Upper lobe of left lung (tissue), 6 donors: ENCODE measurements around the gene KIF13A. TPM values are rescaled to one million over a fixed set of nuclear protein-coding genes. Genes with fewer than 3 reads are reported as not detected.
"Not testable (repeated sequence)": the region's sequence is repeated elsewhere in the genome, so short reads cannot be mapped to it uniquely, and the experiment has no call there.

Experiments
- ATAC-seq, 2 donors: fragments of 200-7000 bp; cut with Tn5 transposase; one replicate each; pipeline ENCODE4 v1.9.1; 2022; ENCODE audit warnings: mild to moderate bottlenecking in 2 of 2, moderate library complexity in 2 of 2; ENCODE audit not compliant: low FRiP score in 2 of 2
- DNase-seq, 2 donors: peaks; one replicate each; pipeline ENCODE4 v3.0.0-alpha.2; 2019 to 2020
- H3K27ac ChIP-seq, 4 donors: fragments of 200-600 bp; sonication (generic); one replicate each; pipeline ENCODE4 v1.5.1; 2016 to 2019
- H3K27me3 ChIP-seq, 4 donors: fragments of 200-600 bp; sonication (generic); one replicate each; pipeline ENCODE4 v1.5.1; 2017 to 2019
- H3K36me3 ChIP-seq, 4 donors: fragments of 200-600 bp; sonication (generic); one replicate each; pipeline ENCODE4 v1.5.1; 2016 to 2019
- H3K4me1 ChIP-seq, 4 donors: fragments of 200-600 bp; sonication (generic); one replicate each; pipeline ENCODE4 v1.5.1; 2018 to 2019
- H3K4me3 ChIP-seq, 4 donors: fragments of 200-600 bp; sonication (generic); one replicate each; pipeline ENCODE4 v1.5.1; 2017 to 2019; ENCODE audit warnings: mild to moderate bottlenecking in 2 of 4, moderate library complexity in 1 of 4
- H3K9me3 ChIP-seq, 4 donors: fragments of 200-600 bp; sonication (generic); one replicate each; pipeline ENCODE4 v1.5.1; 2018 to 2019
- CTCF ChIP-seq, 6 experiments: fragments of 450-650 bp in 4 of 6; fragments of 200-600 bp in 2 of 6; sonication (generic) in 2 of 6; IDR thresholded peaks; one replicate each; pipeline ENCODE4 v1.5.1; 2016 to 2019; ENCODE audit warnings: antibody characterized with exemption in 6 of 6
- EP300 ChIP-seq, 4 donors: sonication (generic); formaldehyde crosslinking; IDR thresholded peaks; one replicate each; pipeline ENCODE4 v1.5.1; 2017; ENCODE audit warnings: antibody characterized with exemption in 4 of 4, control low read depth in 2 of 4
- POLR2A ChIP-seq, 4 donors: fragments of 450-650 bp; IDR thresholded peaks; one replicate each; pipeline ENCODE4 v1.5.1; 2016 to 2017; ENCODE audit warnings: antibody characterized with exemption in 4 of 4, mild to moderate bottlenecking in 2 of 4
- POLR2AphosphoS5 ChIP-seq, 2 donors: sonication (generic); formaldehyde crosslinking; IDR thresholded peaks; one replicate each; pipeline ENCODE4 v1.5.1; 2017; ENCODE audit warnings: antibody characterized with exemption in 2 of 2
- WGBS, 2 donors: methylation state at CpG; one replicate each; pipeline ENCODE4 v1.1.5; 2017 to 2018; 5-methylcytosine and 5-hydroxymethylcytosine counted together
- total RNA-seq, 6 donors: library from RNA; depleted of rRNA in 4 of 6; stranded (reverse); fragments of >200 nt in 4 of 6; gene quantifications; one replicate each; pipeline versions ENCODE4 v1.1.0 to v1.2.1, GENCODE V29; 2016 to 2021
- donor health status: DM: no; HTN: no; CAD: no; lungs with moderate emphysema.
- donor health status: DM: no; HTN: yes; CAD: no; lungs with severe emphysema.

Gene KIF13A
- total RNA-seq, 6 donors from 2014 or later: 35.8 to 59.9 (median 49.0) TPM

DNA sequence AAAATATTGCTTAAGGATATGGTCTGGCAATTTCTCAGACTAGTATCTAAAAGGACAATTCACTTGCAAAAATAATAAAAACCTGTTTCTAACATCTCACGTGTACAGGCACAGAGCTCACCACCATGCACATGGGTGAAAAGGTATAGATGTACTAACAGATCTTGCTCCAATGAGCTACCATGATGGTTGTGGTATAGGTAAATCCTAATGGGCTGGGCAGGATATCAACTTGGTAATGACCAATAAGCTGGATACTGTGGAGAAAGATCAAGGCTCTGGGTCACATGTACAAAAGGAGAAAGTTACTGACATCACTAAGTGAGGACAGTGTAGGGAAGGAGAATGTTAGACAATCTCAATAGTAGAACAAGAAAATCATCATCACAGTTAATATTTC is 169.7 kb downstream of the KIF13A start:
- H3K36me3 ChIP-seq: peaks cover 0 to 31% (median 8%) of the 10 kb centered on the region in 4 donors
- H3K27me3 ChIP-seq: no peaks in the 10 kb centered on the region
- ATAC-seq (no peak), DNase-seq (no peak)
- H3K4me3 ChIP-seq: no peak overlapping the region
- WGBS, 2 donors: 89 to 94% methylated on average over 1 of the region's 1 CpG
- H3K9me3 ChIP-seq: no peaks in the 10 kb centered on the region
- H3K4me1 ChIP-seq: no peaks in the 10 kb centered on the region
- H3K27ac ChIP-seq: no peak overlapping the region
- TF ChIP-seq POLR2A (IDR thresholded peaks at IDR 0.05) (no peak), CTCF (IDR thresholded peaks at IDR 0.05) (no peak), POLR2AphosphoS5 (IDR thresholded peaks at IDR 0.05) (no peak), EP300 (IDR thresholded peaks at IDR 0.05) (no peak)

DNA sequence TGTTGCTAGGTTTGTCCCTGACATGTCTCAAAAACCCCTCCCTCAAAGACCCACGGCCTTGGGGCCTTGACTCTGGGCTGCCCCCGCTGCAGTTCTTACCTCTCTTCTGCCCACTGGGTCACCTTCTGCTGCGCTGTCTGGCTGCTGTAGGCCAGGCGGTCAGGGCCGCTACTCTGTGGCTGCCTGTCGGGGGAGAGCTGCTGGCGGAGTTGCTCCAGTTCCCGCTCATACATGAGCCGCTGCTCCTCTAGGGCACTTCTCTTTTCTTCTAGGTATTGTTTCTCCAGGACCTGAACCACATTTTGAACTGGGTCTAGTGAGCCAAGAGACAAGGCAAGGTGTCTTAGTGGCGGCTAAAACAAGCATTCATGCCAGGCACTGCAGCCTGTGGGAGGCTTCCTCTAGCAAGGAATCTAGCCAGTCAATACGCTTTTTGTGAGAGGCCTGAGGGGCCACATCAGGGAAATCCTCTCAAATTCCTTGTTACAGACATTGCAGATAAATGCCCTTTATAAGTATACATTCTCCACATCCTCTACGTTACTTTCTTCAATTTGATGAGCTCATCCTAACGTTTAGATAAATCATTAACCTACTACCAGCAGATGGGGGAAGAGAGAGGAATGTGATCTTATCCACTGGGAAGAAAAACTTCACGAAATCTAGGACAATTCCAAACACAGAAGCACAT is 170.4 kb downstream of the KIF13A start:
- Histone ChIP-seq H3K27me3 (no peaks in the 10 kb centered on the region), H3K4me3 (no peak overlapping the region), H3K4me1 (no peaks in the 10 kb centered on the region), H3K9me3 (no peaks in the 10 kb centered on the region), H3K36me3 (peaks cover 0 to 30% (median 8%) of the 10 kb centered on the region in 4 donors), H3K27ac (no peak overlapping the region)
- ATAC-seq (no peak), DNase-seq (peak in 1 of 2 donors; percentile 39)
- TF ChIP-seq POLR2A (IDR thresholded peaks at IDR 0.05) (no peak), POLR2AphosphoS5 (IDR thresholded peaks at IDR 0.05) (no peak), CTCF (IDR thresholded peaks at IDR 0.05) (no peak), EP300 (IDR thresholded peaks at IDR 0.05) (no peak)
- WGBS, 2 donors: 88% methylated on average over 14 of the region's 14 CpGs

- 97 to 98% methylated on average over 6 of the region's 6 CpGs for WGBS, 2 donors
- TF ChIP-seq POLR2A (IDR thresholded peaks at IDR 0.05) (no peak), POLR2AphosphoS5 (IDR thresholded peaks at IDR 0.05) (no peak), CTCF (IDR thresholded peaks at IDR 0.05) (no peak), EP300 (IDR thresholded peaks at IDR 0.05) (no peak)
- DNase-seq: no peak
- H3K27ac ChIP-seq: no peak overlapping the region
- H3K36me3 ChIP-seq: peaks cover 0 to 31% (median 8%) of the 10 kb centered on the region in 4 donors
- H3K27me3 ChIP-seq: no peaks in the 10 kb centered on the region
- ATAC-seq: no peak
- H3K4me3 ChIP-seq: no peak overlapping the region
- peaks cover 0 to 4% (median 0%) of the 10 kb centered on the region in 4 donors for H3K4me1 ChIP-seq
- H3K9me3 ChIP-seq: no peaks in the 10 kb centered on the region
These were observed 173.9 kb downstream of the KIF13A start for GRCh38 chr6:17813542-17813941.

GRCh38 chr6:17812311-17812710 is 175.1 kb downstream of the KIF13A start:
- H3K9me3 ChIP-seq: no peaks in the 10 kb centered on the region
- no peak for TF ChIP-seq POLR2A (IDR thresholded peaks at IDR 0.05)
- TF ChIP-seq EP300 (IDR thresholded peaks at IDR 0.05): no peak
- no peak for TF ChIP-seq CTCF (IDR thresholded peaks at IDR 0.05)
- no peak for TF ChIP-seq POLR2AphosphoS5 (IDR thresholded peaks at IDR 0.05)
- H3K4me3 ChIP-seq: no peak overlapping the region
- ATAC-seq: no peak
- H3K4me1 ChIP-seq: peaks cover 0 to 4% (median 0%) of the 10 kb centered on the region in 4 donors
- WGBS, 2 donors: 93 to 96% methylated on average over 8 of the region's 8 CpGs
- no peaks in the 10 kb centered on the region for H3K27me3 ChIP-seq
- no peak for DNase-seq
- peaks cover 0 to 42% (median 8%) of the 10 kb centered on the region in 4 donors for H3K36me3 ChIP-seq
- no peak overlapping the region for H3K27ac ChIP-seq

DNA sequence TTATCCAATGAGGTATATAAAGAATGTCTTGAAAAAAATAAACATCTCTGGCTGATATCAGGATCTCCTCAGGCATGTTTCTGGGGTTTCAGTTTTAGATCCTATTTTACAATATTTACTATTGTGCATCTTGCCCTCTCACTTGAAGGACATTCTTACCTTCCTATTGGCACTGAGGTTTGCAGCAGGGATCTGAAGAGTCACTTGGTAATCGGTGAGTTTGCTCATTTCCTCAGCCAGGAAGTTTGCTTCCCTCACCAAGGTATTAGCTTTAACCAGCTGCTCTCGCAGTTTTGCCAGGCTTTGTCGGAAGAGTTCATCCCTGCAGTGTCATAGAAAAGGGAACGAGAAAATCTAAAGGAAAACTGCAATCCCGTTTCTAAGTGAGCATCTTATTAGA is 178.8 kb downstream of the KIF13A start:
- ATAC-seq: no peak

DNA sequence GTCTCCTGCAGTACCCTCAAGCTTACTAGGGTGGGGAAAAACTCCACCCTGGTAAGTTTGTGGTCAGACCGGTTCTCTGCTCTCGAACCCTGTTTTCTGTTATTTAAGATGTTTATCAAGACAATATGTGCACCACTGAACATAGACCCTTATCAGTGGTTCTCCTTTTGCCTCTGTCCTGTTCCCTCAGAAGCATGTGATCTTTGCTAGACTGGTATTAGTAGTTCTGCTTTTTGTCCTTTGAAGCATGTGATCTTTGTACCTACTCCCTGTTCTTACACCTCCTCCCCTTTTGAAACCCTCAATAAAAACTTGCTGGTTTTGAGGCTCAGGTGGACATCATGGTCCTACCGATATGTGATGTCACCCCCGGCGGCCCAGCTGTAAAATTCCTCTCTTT is 180.0 kb downstream of the KIF13A start:
- not testable (repeated sequence) for ATAC-seq, DNase-seq, H3K4me1 ChIP-seq, H3K27ac ChIP-seq, H3K27me3 ChIP-seq, H3K9me3 ChIP-seq, H3K4me3 ChIP-seq
- H3K36me3 ChIP-seq: peaks cover 0 to 50% (median 10%) of the 10 kb centered on the region in 4 donors
- WGBS, 2 donors: 78 to 97% methylated on average over 5 of the region's 5 CpGs

More for the DNA sequence above, 178.8 kb downstream of the KIF13A start:
- TF ChIP-seq EP300 (IDR thresholded peaks at IDR 0.05) (no peak), CTCF (IDR thresholded peaks at IDR 0.05) (no peak), POLR2AphosphoS5 (IDR thresholded peaks at IDR 0.05) (no peak), POLR2A (IDR thresholded peaks at IDR 0.05) (no peak)
- peaks cover 0 to 41% (median 4%) of the 10 kb centered on the region in 4 donors for H3K36me3 ChIP-seq
- H3K9me3 ChIP-seq: no peaks in the 10 kb centered on the region
- DNase-seq: no peak
- H3K4me1 ChIP-seq: peaks cover 0 to 7% (median 0%) of the 10 kb centered on the region in 4 donors
- WGBS, 2 donors: 59 to 70% methylated on average over 5 of the region's 5 CpGs
- H3K27me3 ChIP-seq: no peaks in the 10 kb centered on the region
- no peak overlapping the region for H3K27ac ChIP-seq
- no peak overlapping the region for H3K4me3 ChIP-seq
